GM18868 (cell line): ENCODE data around the gene OR10D3.
"Not testable (repeated sequence)": the region's sequence is repeated elsewhere in the genome, so short reads cannot be mapped to it uniquely, and the experiment has no call there.

Source experiments
- ATAC-seq: cut with Tn5 transposase; IDR thresholded peaks from one replicate; pipeline ENCODE4 v1.9.1; 2021; ENCODE audit warnings: mild to moderate bottlenecking, moderate library complexity; ENCODE audit not compliant: unreplicated experiment

OR10D3 gene

GRCh38 chr11:124183068-124183467 is at the start of gene OR10D3:
Gene OR10D3 (plus strand): TSS chr11:124183345. CDS start chr11:124185270, 1,925 bp downstream.
- ATAC-seq = no peak

GRCh38 chr11:124143034-124143433 is 40.1 kb upstream of the OR10D3 start:
- no peak for ATAC-seq

GRCh38 chr11:124147951-124148350 is 35.2 kb upstream of the OR10D3 start:
- no peak for ATAC-seq

GRCh38 chr11:124150684-124151083 is 32.5 kb upstream of the OR10D3 start:
- ATAC-seq = no peak

GRCh38 chr11:124152770-124153407 is 30.3 kb upstream of the OR10D3 start:
- ATAC-seq = no peak

- ATAC-seq = no peak
Observed at GRCh38 chr11:124153821-124154220, 29.3 kb upstream of the OR10D3 start.

- no peak for ATAC-seq
Observed at GRCh38 chr11:124159481-124159880, 23.7 kb upstream of the OR10D3 start.

- ATAC-seq = no peak
Observed at GRCh38 chr11:124160986-124161385, 22.2 kb upstream of the OR10D3 start.

- ATAC-seq = no peak
Observed at GRCh38 chr11:124167826-124168231, 15.3 kb upstream of the OR10D3 start.

- no peak for ATAC-seq
Observed at GRCh38 chr11:124168796-124169195, 14.3 kb upstream of the OR10D3 start.

- ATAC-seq = not testable (repeated sequence)
Observed at GRCh38 chr11:124170315-124170714, 12.8 kb upstream of the OR10D3 start.

- ATAC-seq = no peak
Observed at GRCh38 chr11:124170801-124171586, 12.2 kb upstream of the OR10D3 start.

- no peak for ATAC-seq
Observed at GRCh38 chr11:124172101-124172500, 11.0 kb upstream of the OR10D3 start.

- ATAC-seq = no peak
Observed at GRCh38 chr11:124172599-124172998, 10.5 kb upstream of the OR10D3 start.

- peak; percentile 77 for ATAC-seq
Observed at GRCh38 chr11:124174001-124174583, 9.1 kb upstream of the OR10D3 start.

GRCh38 chr11:124176925-124177715 is 6.0 kb upstream of the OR10D3 start:
- peak; percentile 78 for ATAC-seq

GRCh38 chr11:124179310-124179709 is 3.8 kb upstream of the OR10D3 start:
- ATAC-seq = no peak

- no peak for ATAC-seq
Observed at GRCh38 chr11:124190298-124191139, 7.4 kb downstream of the OR10D3 start.

- ATAC-seq = no peak
Observed at GRCh38 chr11:124193221-124194010, 10.3 kb downstream of the OR10D3 start.
